Sigmoid colon (tissue), 7 donors: Measurements from ENCODE around the gene RAB40B. TPM values are rescaled to one million over a fixed set of nuclear protein-coding genes. Genes with fewer than 3 reads are reported as not detected.
A peak's percentile ranks its signal among the peaks of the same experiment; 100 is the strongest.

Source experiments
- DNase-seq: peaks from one replicate; pipeline ENCODE4 v3.0.0-alpha.2; 2019
- H3K27ac ChIP-seq, 4 donors: fragments of 200-600 bp; sonication (generic); one replicate each; pipeline ENCODE4 v1.5.1; 2016 to 2019; ENCODE audit warnings: mild to moderate bottlenecking in 1 of 4
- H3K27me3 ChIP-seq, 3 donors: fragments of 200-600 bp; sonication (generic); one replicate each; pipeline ENCODE4 v1.5.1; 2019; ENCODE audit warnings: mild to moderate bottlenecking in 1 of 3
- H3K36me3 ChIP-seq, 4 donors: fragments of 200-600 bp; sonication (generic); one replicate each; pipeline ENCODE4 v1.5.1; 2016 to 2019
- H3K4me1 ChIP-seq, 4 donors: fragments of 200-600 bp; sonication (generic); one replicate each; pipeline ENCODE4 v1.5.1; 2017 to 2019
- H3K4me3 ChIP-seq, 4 donors: fragments of 200-600 bp; sonication (generic); one replicate each; pipeline ENCODE4 v1.5.1; 2017 to 2019; ENCODE audit warnings: mild to moderate bottlenecking in 2 of 4, moderate library complexity in 1 of 4
- H3K9me3 ChIP-seq, 4 donors: fragments of 200-600 bp in 3 of 4; sonication (generic) in 3 of 4; one replicate each; pipeline versions ENCODE4 v1.5.1 to v1.6.1; 2013 to 2019
- CTCF ChIP-seq, 4 experiments: fragments of 450-650 bp in 3 of 4; fragments of 200-600 bp in 1 of 4; IDR thresholded peaks; one replicate each; pipeline ENCODE4 v1.5.1; 2016 to 2019; ENCODE audit warnings: antibody characterized with exemption in 4 of 4, mild to moderate bottlenecking in 3 of 4, moderate library complexity in 2 of 4
- EP300 ChIP-seq, 4 donors: sonication (generic); formaldehyde crosslinking; IDR thresholded peaks; one replicate each; pipeline ENCODE4 v1.6.1; 2017; ENCODE audit warnings: antibody characterized with exemption in 4 of 4
- POLR2A ChIP-seq, 2 donors: fragments of 450-650 bp; IDR thresholded peaks; one replicate each; pipeline ENCODE4 v1.6.1; 2016; ENCODE audit warnings: antibody characterized with exemption in 2 of 2, mild to moderate bottlenecking in 2 of 2, moderate library complexity in 2 of 2
- POLR2AphosphoS5 ChIP-seq, 4 donors: sonication (generic); formaldehyde crosslinking; IDR thresholded peaks; one replicate each; pipeline ENCODE4 v1.6.1; 2017; ENCODE audit warnings: antibody characterized with exemption in 4 of 4
- WGBS, 2 donors: extraction: QIAGEN DNeasy Blood & Tissue Kit; methylation state at CpG; one replicate each; pipeline ENCODE4 v1.1.7; 2013; 5-methylcytosine and 5-hydroxymethylcytosine counted together
- intact Hi-C: fragments of 100-400 bp; cut with DNase I; formaldehyde crosslinking; loops from one replicate; pipeline ENCODE4 v1.15.1; 2023
- polyA plus RNA-seq, 3 donors: library from polyadenylated mRNA; stranded (reverse); fragments of 200-250 nt; gene quantifications; one replicate each; pipeline ENCODE4 v1.2.3, GENCODE V29; 2013
- total RNA-seq, 4 donors: library from RNA; depleted of rRNA; stranded (reverse); fragments of >200 nt; gene quantifications; one replicate each; pipeline ENCODE4 v1.1.0, GENCODE V29; 2016
- donor health status: healthy with polysubstance abuse.
- donor health status: Bipolar disorder and iron deficiency.
- donor health status: healthy.

RAB40B gene
- total and polyA plus RNA-seq, 7 donors = 11.7 to 32.7 (median 23.2) TPM

- intact Hi-C loops = loop anchor here (2.0 to 10.0 kb wide), 3 partner anchors 51 to 191 kb away; partner anchors contain the start of genes NARF and RAB40B
- Histone ChIP-seq H3K27ac (peak within 1 kb of the TSS; percentile 91 to 100 (median 98)), H3K27me3 (no peaks in the 10 kb centered on the region), H3K9me3 (no peaks in the 10 kb centered on the region), H3K4me1 (peaks cover 0 to 37% (median 29%) of the 10 kb centered on the region in 4 donors), H3K4me3 (peak within 1 kb of the TSS; percentile 73 to 100 (median 98)), H3K36me3 (peaks cover 2 to 14% (median 8%) of the 10 kb centered on the region in 4 donors)
- peak; percentile 93 to 94 for TF ChIP-seq POLR2A (IDR thresholded peaks at IDR 0.05)
- no peak for TF ChIP-seq CTCF (IDR thresholded peaks at IDR 0.05)
- peak; percentile 11 to 82 (median 46) for TF ChIP-seq EP300 (IDR thresholded peaks at IDR 0.05)
- peak; percentile 99 to 100 (median 99) for TF ChIP-seq POLR2AphosphoS5 (IDR thresholded peaks at IDR 0.05)
- WGBS, 2 donors = 0 to 1% methylated on average over 63 to 67 of the region's 67 CpGs
- peak; percentile 99 for DNase-seq
These were observed 50.3 kb downstream of the RAB40B start, which contains the start of gene WDR45B for GRCh38 chr17:82648165-82648668. WDR45B (minus strand) TSS chr17:82648444; CDS start chr17:82648340, 104 bp downstream.

GRCh38 chr17:82647593-82648164 lies 50.8 kb downstream of the RAB40B start:
- Histone ChIP-seq H3K36me3 (peaks cover 7 to 19% (median 13%) of the 10 kb centered on the region in 4 donors), H3K27ac (peak overlapping the region; percentile 91 to 100 (median 98)), H3K4me3 (peak overlapping the region; percentile 73 to 100 (median 98)), H3K4me1 (peaks cover 0 to 37% (median 29%) of the 10 kb centered on the region in 4 donors), H3K27me3 (no peaks in the 10 kb centered on the region), H3K9me3 (no peaks in the 10 kb centered on the region)
- DNase-seq = peak; percentile 74
- WGBS, 2 donors = 0 to 1% methylated on average over 54 of the region's 54 CpGs
- intact Hi-C loops = loop anchor here (2.0 to 10.0 kb wide), 3 partner anchors 51 to 190 kb away; partner anchors contain the start of genes NARF and RAB40B
- TF ChIP-seq POLR2A (IDR thresholded peaks at IDR 0.05) (no peak), POLR2AphosphoS5 (IDR thresholded peaks at IDR 0.05) (no peak), CTCF (IDR thresholded peaks at IDR 0.05) (no peak), EP300 (IDR thresholded peaks at IDR 0.05) (no peak)

GRCh38 chr17:82645516-82645915 lies 53.0 kb downstream of the RAB40B start:
- Histone ChIP-seq H3K27me3 (no peaks in the 10 kb centered on the region), H3K36me3 (peaks cover 7 to 40% (median 24%) of the 10 kb centered on the region in 4 donors), H3K4me3 (no peak overlapping the region), H3K4me1 (peaks cover 0 to 39% (median 29%) of the 10 kb centered on the region in 4 donors), H3K9me3 (no peaks in the 10 kb centered on the region), H3K27ac (no peak overlapping the region)
- TF ChIP-seq POLR2AphosphoS5 (IDR thresholded peaks at IDR 0.05) (no peak), CTCF (IDR thresholded peaks at IDR 0.05) (no peak), POLR2A (IDR thresholded peaks at IDR 0.05) (no peak), EP300 (IDR thresholded peaks at IDR 0.05) (no peak)
- intact Hi-C loops = loop anchor here (5.0 to 10.0 kb wide), 2 partner anchors 151 to 188 kb away; partner anchors contain the start of gene NARF
- no peak for DNase-seq
- 93 to 94% methylated on average over 4 of the region's 4 CpGs for WGBS, 2 donors

GRCh38 chr17:82644148-82644547 lies 54.4 kb downstream of the RAB40B start:
- 87 to 91% methylated on average over 5 of the region's 5 CpGs for WGBS, 2 donors
- no peak for DNase-seq
- no peaks in the 10 kb centered on the region for H3K9me3 ChIP-seq
- peaks cover 0 to 47% (median 27%) of the 10 kb centered on the region in 4 donors for H3K4me1 ChIP-seq
- intact Hi-C loops = loop anchor here (10.0 kb wide), 1 partner anchor 149 kb away; no protein-coding TSS in a partner anchor
- no peak overlapping the region for H3K27ac ChIP-seq
- H3K27me3 ChIP-seq = no peaks in the 10 kb centered on the region
- H3K36me3 ChIP-seq = peaks cover 7 to 53% (median 24%) of the 10 kb centered on the region in 4 donors
- TF ChIP-seq POLR2AphosphoS5 (IDR thresholded peaks at IDR 0.05) (no peak), EP300 (IDR thresholded peaks at IDR 0.05) (no peak), CTCF (IDR thresholded peaks at IDR 0.05) (no peak), POLR2A (IDR thresholded peaks at IDR 0.05) (no peak)
- H3K4me3 ChIP-seq = no peak overlapping the region
